PC-9 (cell line): Measurements from ENCODE around the gene FAM13C.

ENCODE experiments used
- CTCF ChIP-seq: fragments of 200-600 bp; sonication (generic); conservative IDR thresholded peaks from 2 replicates; pipeline ENCODE4 v1.6.1; 2017; ENCODE audit warnings: mixed run types, antibody characterized with exemption, mild to moderate bottlenecking, moderate library complexity
- EZH2 ChIP-seq: fragments of 200-600 bp; sonication (generic); IDR thresholded peaks from 2 replicates; pipeline ENCODE4 v1.8.0; 2017; ENCODE audit warnings: antibody characterized with exemption, low read depth

GRCh38 chr10:59242057-59242456, 120.3 kb downstream of the FAM13C start:
- no peak for TF ChIP-seq CTCF
- no peak for TF ChIP-seq EZH2
